Testis (tissue), 2 donors: ENCODE measurements around the gene NEK8.

Experiments
- CTCF ChIP-seq, 3 experiments: fragments of 450-650 bp in 2 of 3; fragments of 200-600 bp in 1 of 3; sonication (generic) in 1 of 3; IDR thresholded peaks; one replicate each; pipeline ENCODE4 v1.5.1; 2016 to 2019; ENCODE audit warnings: antibody characterized with exemption in 3 of 3, mild to moderate bottlenecking in 2 of 3, moderate library complexity in 1 of 3
- POLR2A ChIP-seq: fragments of 450-650 bp; IDR thresholded peaks from one replicate; pipeline ENCODE4 v1.6.1; 2017; ENCODE audit warnings: antibody characterized with exemption, mild to moderate bottlenecking, moderate library complexity

- TF ChIP-seq CTCF (IDR thresholded peaks at IDR 0.05) (no peak), POLR2A (no peak)
Measured at GRCh38 chr17:28740406-28741357, 12.1 kb downstream of the NEK8 start.
